ENCODE measurements around the gene AKAP12.
"Not testable (repeated sequence)": the region's sequence is repeated elsewhere in the genome, so short reads cannot be mapped to it uniquely, and the experiment has no call there.

Gene AKAP12

DNA sequence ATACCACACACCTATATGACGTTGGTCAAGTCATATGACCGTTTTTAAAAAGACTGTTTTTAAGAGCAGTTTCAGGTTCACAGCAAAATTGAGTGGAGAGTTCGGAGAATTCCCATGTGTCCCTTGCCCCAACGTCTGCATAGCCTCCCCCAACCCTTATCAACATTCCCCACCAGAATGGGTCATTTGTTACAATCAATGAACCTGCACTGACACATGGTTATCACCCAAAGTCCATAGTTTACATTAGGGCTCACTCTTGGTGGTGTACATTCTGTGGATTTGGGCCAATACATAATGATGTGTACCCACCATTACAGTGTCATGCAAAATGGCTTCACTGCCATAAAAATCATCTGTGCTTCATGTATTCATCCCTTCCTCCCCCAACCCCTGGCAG lies 99.6 kb downstream of the AKAP12 start:
- H3K27ac ChIP-seq (ENCODE audit: low read depth, low read length, poor library complexity, severe bottlenecking) = no peak overlapping the region
- no peaks in the 10 kb centered on the region for H3K4me1 ChIP-seq (ENCODE audit: insufficient read depth, low read length, severe bottlenecking)
- no peaks in the 10 kb centered on the region for H4K20me1 ChIP-seq (ENCODE audit: insufficient read depth, low read length)
- no peak overlapping the region for H2AFZ ChIP-seq (ENCODE audit: low read length)
- H3K4me2 ChIP-seq (ENCODE audit: low read length) = no peak overlapping the region
- no peak overlapping the region for H3K9ac ChIP-seq (ENCODE audit: low read length)
- TF ChIP-seq CTCF (IDR thresholded peaks at IDR 0.05; ENCODE audit: low read length) (no peak), EZH2 (IDR thresholded peaks at IDR 0.05; ENCODE audit: borderline replicate concordance, low read length) (no peak)
- H3K4me3 ChIP-seq (ENCODE audit: low read depth, low read length, poor library complexity, severe bottlenecking) = no peak overlapping the region
- H3K79me2 ChIP-seq (ENCODE audit: insufficient read depth, low read length) = no peaks in the 10 kb centered on the region
- no peaks in the 10 kb centered on the region for H3F3A ChIP-seq (ENCODE audit: insufficient read depth, low read length)
- H3K9me2 ChIP-seq (ENCODE audit: low read depth, low read length) = no peaks in the 10 kb centered on the region
- H3K9me3 ChIP-seq (ENCODE audit: low read length) = no peaks in the 10 kb centered on the region
- no peaks in the 10 kb centered on the region for H3K27me3 ChIP-seq (ENCODE audit: insufficient read depth, low read length)
- H3K36me3 ChIP-seq (ENCODE audit: insufficient read depth, low read length) = no peaks in the 10 kb centered on the region

DNA sequence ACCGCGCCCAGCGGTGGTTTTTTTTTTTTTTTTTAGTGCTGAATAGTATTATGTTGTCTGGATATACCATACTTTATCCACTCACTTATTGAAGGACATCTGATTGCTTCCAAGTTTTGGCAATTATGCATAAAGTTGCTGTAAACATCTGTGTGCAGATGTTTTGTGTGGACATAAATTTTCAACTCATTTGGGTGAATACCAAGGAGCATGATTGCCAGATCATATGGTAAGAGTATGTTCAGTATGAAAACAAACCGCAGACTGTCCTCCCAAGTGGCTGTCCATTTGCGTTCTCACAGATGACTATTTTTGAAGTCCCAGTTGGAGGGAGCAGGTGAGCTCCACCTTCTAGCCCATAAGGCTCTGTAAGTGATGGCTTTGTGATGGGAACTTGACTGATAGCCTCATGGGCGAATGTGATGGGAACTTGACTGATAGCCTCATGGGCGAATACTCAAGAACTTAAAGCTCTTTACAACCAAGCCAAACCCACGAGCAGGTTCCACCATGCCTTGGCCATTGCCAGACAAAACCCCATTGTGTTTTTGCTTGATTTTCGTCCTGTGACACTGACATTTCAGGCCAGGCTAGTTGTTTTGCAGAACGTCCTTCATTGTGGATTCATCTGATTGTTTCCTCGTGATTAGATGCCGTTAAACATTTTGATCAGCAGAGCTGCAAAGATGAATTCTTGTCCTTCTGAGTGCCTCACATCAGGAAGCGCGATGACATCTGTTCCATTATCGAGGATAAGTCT lies 100.6 kb downstream of the AKAP12 start:
- no peaks in the 10 kb centered on the region for H3K4me1 ChIP-seq (ENCODE audit: insufficient read depth, low read length, severe bottlenecking)
- no peaks in the 10 kb centered on the region for H3F3A ChIP-seq (ENCODE audit: insufficient read depth, low read length)
- no peak overlapping the region for H3K9ac ChIP-seq (ENCODE audit: low read length)
- no peaks in the 10 kb centered on the region for H3K9me3 ChIP-seq (ENCODE audit: low read length)
- no peak overlapping the region for H3K4me3 ChIP-seq (ENCODE audit: low read depth, low read length, poor library complexity, severe bottlenecking)
- H3K36me3 ChIP-seq (ENCODE audit: insufficient read depth, low read length) = no peaks in the 10 kb centered on the region
- no peaks in the 10 kb centered on the region for H3K9me2 ChIP-seq (ENCODE audit: low read depth, low read length)
- no peak overlapping the region for H3K27ac ChIP-seq (ENCODE audit: low read depth, low read length, poor library complexity, severe bottlenecking)
- H4K20me1 ChIP-seq (ENCODE audit: insufficient read depth, low read length) = no peaks in the 10 kb centered on the region
- H2AFZ ChIP-seq (ENCODE audit: low read length) = no peak overlapping the region
- no peak overlapping the region for H3K4me2 ChIP-seq (ENCODE audit: low read length)
- no peaks in the 10 kb centered on the region for H3K27me3 ChIP-seq (ENCODE audit: insufficient read depth, low read length)
- no peaks in the 10 kb centered on the region for H3K79me2 ChIP-seq (ENCODE audit: insufficient read depth, low read length)
- TF ChIP-seq CTCF (IDR thresholded peaks at IDR 0.05; ENCODE audit: low read length) (no peak), EZH2 (IDR thresholded peaks at IDR 0.05; ENCODE audit: borderline replicate concordance, low read length) (no peak)

DNA sequence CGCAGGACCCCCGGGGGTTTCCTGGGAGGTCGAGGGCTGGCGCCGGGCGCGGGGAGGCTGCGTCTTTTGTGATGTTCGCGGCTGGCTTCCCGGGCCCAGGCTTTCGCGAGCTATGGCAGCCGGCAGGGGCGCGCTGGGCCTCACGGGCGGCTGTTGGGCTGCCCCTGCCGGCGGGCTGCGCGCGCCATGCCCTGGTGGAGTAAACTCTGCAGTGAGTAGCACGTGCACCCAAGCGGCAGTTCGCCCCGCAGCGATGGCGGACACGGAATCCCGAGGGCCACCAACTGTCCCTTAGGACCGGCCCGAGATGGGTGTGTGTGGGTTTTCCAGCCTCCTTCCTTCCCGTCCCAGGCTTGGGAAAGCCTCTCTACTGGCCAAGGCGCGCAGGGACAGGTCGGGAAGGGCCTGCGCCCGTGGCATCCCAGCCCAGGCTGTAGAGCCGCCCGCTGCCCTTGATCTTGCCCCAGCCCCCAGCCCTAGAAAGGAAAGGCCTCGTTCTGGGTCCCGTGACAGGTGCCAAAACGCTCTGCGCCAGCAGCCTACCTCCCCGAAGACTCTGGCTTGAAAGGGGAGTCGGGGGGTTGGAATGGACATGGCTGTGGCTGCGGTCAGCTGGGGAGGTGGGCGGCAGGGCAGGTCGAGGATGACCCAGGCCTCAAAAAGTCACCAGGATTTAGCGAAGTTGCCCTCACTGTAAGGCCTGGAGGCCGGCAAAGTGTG lies 101.9 kb downstream of the AKAP12 start:
- no peak overlapping the region for H3K4me2 ChIP-seq (ENCODE audit: low read length)
- TF ChIP-seq CTCF (IDR thresholded peaks at IDR 0.05; ENCODE audit: low read length) (no peak), EZH2 (IDR thresholded peaks at IDR 0.05; ENCODE audit: borderline replicate concordance, low read length) (no peak)
- H3K27ac ChIP-seq (ENCODE audit: low read depth, low read length, poor library complexity, severe bottlenecking) = no peak overlapping the region
- no peaks in the 10 kb centered on the region for H4K20me1 ChIP-seq (ENCODE audit: insufficient read depth, low read length)
- H3K4me3 ChIP-seq (ENCODE audit: low read depth, low read length, poor library complexity, severe bottlenecking) = no peak overlapping the region
- no peaks in the 10 kb centered on the region for H3K9me3 ChIP-seq (ENCODE audit: low read length)
- H3K9ac ChIP-seq (ENCODE audit: low read length) = no peak overlapping the region
- H3F3A ChIP-seq (ENCODE audit: insufficient read depth, low read length) = no peaks in the 10 kb centered on the region
- no peaks in the 10 kb centered on the region for H3K9me2 ChIP-seq (ENCODE audit: low read depth, low read length)
- no peak overlapping the region for H2AFZ ChIP-seq (ENCODE audit: low read length)
- H3K79me2 ChIP-seq (ENCODE audit: insufficient read depth, low read length) = no peaks in the 10 kb centered on the region
- H3K36me3 ChIP-seq (ENCODE audit: insufficient read depth, low read length) = no peaks in the 10 kb centered on the region
- no peaks in the 10 kb centered on the region for H3K27me3 ChIP-seq (ENCODE audit: insufficient read depth, low read length)
- H3K4me1 ChIP-seq (ENCODE audit: insufficient read depth, low read length, severe bottlenecking) = no peaks in the 10 kb centered on the region

- H4K20me1 ChIP-seq (ENCODE audit: insufficient read depth, low read length); H3K9me2 ChIP-seq (ENCODE audit: low read depth, low read length); H3K79me2 ChIP-seq (ENCODE audit: insufficient read depth, low read length); H3K27me3 ChIP-seq (ENCODE audit: insufficient read depth, low read length); H3K4me3 ChIP-seq (ENCODE audit: low read depth, low read length, poor library complexity, severe bottlenecking); H3K36me3 ChIP-seq (ENCODE audit: insufficient read depth, low read length); H3F3A ChIP-seq (ENCODE audit: insufficient read depth, low read length); H3K9me3 ChIP-seq (ENCODE audit: low read length); H2AFZ ChIP-seq (ENCODE audit: low read length); H3K9ac ChIP-seq (ENCODE audit: low read length); H3K27ac ChIP-seq (ENCODE audit: low read depth, low read length, poor library complexity, severe bottlenecking); H3K4me1 ChIP-seq (ENCODE audit: insufficient read depth, low read length, severe bottlenecking); H3K4me2 ChIP-seq (ENCODE audit: low read length): not testable (repeated sequence)
Measured at GRCh38 chr6:151342750-151343149, 103.0 kb downstream of the AKAP12 start.

Measured in OCI-LY1 (cell line).